HFFc6 (cell line): ENCODE data around the gene NFIA. TPM values are rescaled to one million over a fixed set of nuclear protein-coding genes. Genes with fewer than 3 reads are reported as not detected.

Experiments used
- DNase-seq: peaks from one replicate; pipeline ENCODE4 v3.0.0-alpha.2; 2018
- H3K27ac Mint-ChIP-seq: 2 replicates; pipeline ENCODE4 v1.8.0; 2020; ENCODE audit warnings: mild to moderate bottlenecking, mixed read lengths
- H3K27me3 Mint-ChIP-seq: 2 replicates; pipeline ENCODE4 v1.8.0; 2021; ENCODE audit warnings: mild to moderate bottlenecking, moderate library complexity, mixed read lengths; ENCODE audit not compliant: insufficient read depth
- H3K36me3 Mint-ChIP-seq: 2 replicates; pipeline ENCODE4 v1.8.0; 2021; ENCODE audit warnings: low read depth, mixed read lengths
- H3K4me1 Mint-ChIP-seq: 2 replicates; pipeline ENCODE4 v1.8.0; 2020; ENCODE audit warnings: low read depth, mixed read lengths
- H3K4me3 Mint-ChIP-seq: 2 replicates; pipeline ENCODE4 v1.8.0; 2020; ENCODE audit warnings: mild to moderate bottlenecking, moderate library complexity, mixed read lengths
- H3K9me3 Mint-ChIP-seq: 2 replicates; pipeline ENCODE4 v1.8.0; 2020; ENCODE audit warnings: mild to moderate bottlenecking, mixed read lengths
- CTCF ChIP-seq: fragments of 200-600 bp; sonication (generic); IDR thresholded peaks from 2 replicates; pipeline ENCODE4 v1.5.0; 2021; ENCODE audit warnings: antibody characterized with exemption, mild to moderate bottlenecking
- total RNA-seq, 6 experiments: library from RNA; stranded (reverse); fragmentation: NEBNext Ultra II Directional; extraction: Animal tissue kit (Norgen Biotek cat#: 25700); gene quantifications; 2 replicates in 1 of 6; 3 replicates in 5 of 6; pipeline ENCODE4 v1.2.3, GENCODE V29; 2021

NFIA gene
- total RNA-seq, 6 experiments from 2014 or later = 8.5 to 11.3 (median 10.4) TPM

DNA sequence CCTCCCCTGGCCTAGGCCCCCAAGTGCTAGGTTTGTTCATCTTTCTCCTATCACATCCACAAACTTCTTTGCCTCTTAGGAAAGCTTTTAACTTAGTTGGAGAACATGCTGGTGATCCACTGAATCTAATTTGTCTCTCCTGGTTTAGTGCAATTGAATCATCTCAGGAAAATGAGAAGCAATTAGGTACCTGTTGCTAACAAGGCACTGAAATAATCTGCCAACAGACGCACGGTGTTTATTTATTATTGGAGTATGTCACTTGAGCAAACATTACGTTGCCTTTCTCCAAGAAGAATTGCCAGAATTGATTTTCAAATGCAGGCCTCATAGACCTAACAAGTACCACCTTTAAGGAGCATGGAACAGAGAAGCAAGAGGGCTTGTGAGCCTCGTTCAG lies 309.4 kb downstream of the NFIA start:
- no peak overlapping the region for H3K4me3 Mint-ChIP-seq
- peaks cover 12% of the 10 kb centered on the region for H3K4me1 Mint-ChIP-seq
- no peaks in the 10 kb centered on the region for H3K9me3 Mint-ChIP-seq
- DNase-seq = no peak
- H3K36me3 Mint-ChIP-seq = no peaks in the 10 kb centered on the region
- H3K27me3 Mint-ChIP-seq = no peaks in the 10 kb centered on the region; the same call in none of the 2 replicates
- H3K27ac Mint-ChIP-seq = no peak overlapping the region
- TF ChIP-seq CTCF = no peak

- no peak for DNase-seq
- Mint-ChIP-seq H3K9me3 (no peaks in the 10 kb centered on the region), H3K36me3 (no peaks in the 10 kb centered on the region), H3K27ac (no peak overlapping the region), H3K4me1 (peaks cover 12% of the 10 kb centered on the region), H3K4me3 (no peak overlapping the region), H3K27me3 (no peaks in the 10 kb centered on the region; the same call in none of the 2 replicates)
- TF ChIP-seq CTCF = no peak
Measured at GRCh38 chr1:61392409-61393242, 310.3 kb downstream of the NFIA start.

DNA sequence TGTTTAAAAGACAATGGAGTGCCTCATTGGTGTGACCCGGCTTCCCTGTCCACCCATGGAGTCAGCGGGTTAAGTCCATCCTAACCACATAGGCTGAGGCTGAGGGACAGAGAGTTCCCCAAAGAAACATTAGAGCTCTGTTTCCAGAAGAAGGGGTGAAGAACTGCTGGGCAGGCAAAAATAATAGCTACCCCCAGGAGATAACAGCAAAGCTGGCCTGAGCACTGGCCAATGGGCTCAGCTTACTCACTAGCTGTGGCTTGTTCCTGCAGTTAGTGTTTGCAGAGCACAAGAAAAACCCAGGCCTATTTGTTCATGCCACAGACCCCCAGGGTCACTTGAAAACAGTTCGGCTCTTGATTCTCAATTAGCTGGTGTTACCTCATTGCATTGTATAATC lies 311.2 kb downstream of the NFIA start:
- no peak for DNase-seq
- no peak for TF ChIP-seq CTCF
- no peak overlapping the region for H3K4me3 Mint-ChIP-seq
- no peaks in the 10 kb centered on the region; the same call in 1 of the 2 replicates for H3K27me3 Mint-ChIP-seq
- H3K9me3 Mint-ChIP-seq = no peaks in the 10 kb centered on the region
- peaks cover 3% of the 10 kb centered on the region for H3K4me1 Mint-ChIP-seq
- no peaks in the 10 kb centered on the region for H3K36me3 Mint-ChIP-seq
- no peak overlapping the region for H3K27ac Mint-ChIP-seq

- H3K27ac Mint-ChIP-seq = no peak overlapping the region
- no peak overlapping the region for H3K4me3 Mint-ChIP-seq
- no peaks in the 10 kb centered on the region for H3K4me1 Mint-ChIP-seq
- DNase-seq = no peak
- no peaks in the 10 kb centered on the region for H3K36me3 Mint-ChIP-seq
- no peaks in the 10 kb centered on the region for H3K9me3 Mint-ChIP-seq
- TF ChIP-seq CTCF = no peak
- H3K27me3 Mint-ChIP-seq = no peaks in the 10 kb centered on the region; the same call in 1 of the 2 replicates
Measured at GRCh38 chr1:61395146-61395800, 312.9 kb downstream of the NFIA start.

GRCh38 chr1:61397495-61397894 lies 315.1 kb downstream of the NFIA start:
- H3K9me3 Mint-ChIP-seq = no peaks in the 10 kb centered on the region
- no peak overlapping the region for H3K27ac Mint-ChIP-seq
- no peak for DNase-seq
- no peak overlapping the region for H3K4me3 Mint-ChIP-seq
- no peaks in the 10 kb centered on the region for H3K4me1 Mint-ChIP-seq
- TF ChIP-seq CTCF = no peak
- H3K27me3 Mint-ChIP-seq = no peaks in the 10 kb centered on the region; the same call in 1 of the 2 replicates
- H3K36me3 Mint-ChIP-seq = no peaks in the 10 kb centered on the region
